ENCODE data around the gene CNOT6L.
"Not testable (repeated sequence)": the region's sequence is repeated elsewhere in the genome, so short reads cannot be mapped to it uniquely, and the experiment has no call there.

Gene CNOT6L

GRCh38 chr4:77777135-77777807, 41.9 kb downstream of the CNOT6L start:
- DNase-seq, result no peak

GRCh38 chr4:77776182-77777134, 42.7 kb downstream of the CNOT6L start:
- no peak for DNase-seq

GRCh38 chr4:77773101-77773500, 46.1 kb downstream of the CNOT6L start:
- DNase-seq, result no peak

DNA sequence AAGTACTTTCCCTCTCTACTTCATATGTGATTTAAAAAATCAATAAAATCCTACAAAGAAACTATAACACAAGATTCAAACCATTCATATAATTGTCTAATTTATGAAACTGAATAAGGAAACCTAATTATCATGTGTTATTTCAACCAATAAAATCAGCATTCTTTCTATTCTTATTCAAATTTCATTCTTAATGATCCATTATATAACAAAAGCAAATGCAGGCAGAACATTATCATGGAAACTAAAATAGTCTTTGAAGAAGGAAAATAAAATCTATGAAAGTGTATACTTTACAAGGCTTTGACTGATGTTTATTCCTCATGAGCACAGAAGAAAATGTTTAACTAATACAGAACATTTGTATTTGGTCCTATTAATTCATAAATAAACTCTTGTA, 47.6 kb downstream of the CNOT6L start:
- DNase-seq, result no peak

DNA sequence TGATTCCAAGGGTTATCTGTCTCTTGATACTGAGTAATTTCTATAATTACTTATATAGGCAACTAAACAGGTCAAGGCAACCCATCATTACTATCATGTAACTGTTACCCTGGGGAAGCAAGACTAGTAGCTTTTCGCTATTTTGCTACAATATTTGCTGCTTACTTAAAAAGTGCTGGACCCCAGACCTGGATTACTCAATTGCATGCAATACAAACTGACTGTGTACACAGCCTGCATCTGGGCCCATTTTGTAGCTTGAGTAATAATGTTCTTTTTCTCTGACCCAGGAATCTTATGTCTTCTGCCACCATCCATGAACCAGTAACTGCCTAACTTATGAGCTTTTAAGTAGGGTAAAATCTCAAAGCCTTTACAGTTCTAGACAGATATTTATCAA, 53.4 kb downstream of the CNOT6L start:
- no peak for DNase-seq

DNA sequence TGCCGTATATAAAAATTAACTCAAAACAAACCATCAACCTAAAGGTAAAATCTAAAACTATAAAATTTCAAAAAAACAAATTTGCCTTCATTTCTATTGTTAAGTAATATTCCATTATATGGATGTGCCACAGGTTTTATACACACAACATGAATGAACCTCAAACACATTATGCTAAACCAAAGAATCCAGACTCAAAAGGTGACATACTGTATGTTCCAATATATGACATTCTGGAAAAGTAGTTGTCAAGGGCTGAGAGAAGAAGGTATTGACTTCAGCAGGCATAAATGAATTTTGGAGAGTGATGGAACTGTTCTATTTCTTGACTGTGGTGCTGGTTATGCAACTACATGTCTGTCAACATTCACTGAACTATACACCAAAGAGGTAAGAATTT, 56.6 kb downstream of the CNOT6L start:
- DNase-seq, result no peak

GRCh38 chr4:77761595-77761994, 57.6 kb downstream of the CNOT6L start:
- no peak for DNase-seq

GRCh38 chr4:77758804-77759203, 60.4 kb downstream of the CNOT6L start:
- no peak for DNase-seq

GRCh38 chr4:77751764-77752163, 67.4 kb downstream of the CNOT6L start:
- DNase-seq, result no peak

- no peak for DNase-seq
Observed at GRCh38 chr4:77745792-77746191, 73.4 kb downstream of the CNOT6L start.

DNA sequence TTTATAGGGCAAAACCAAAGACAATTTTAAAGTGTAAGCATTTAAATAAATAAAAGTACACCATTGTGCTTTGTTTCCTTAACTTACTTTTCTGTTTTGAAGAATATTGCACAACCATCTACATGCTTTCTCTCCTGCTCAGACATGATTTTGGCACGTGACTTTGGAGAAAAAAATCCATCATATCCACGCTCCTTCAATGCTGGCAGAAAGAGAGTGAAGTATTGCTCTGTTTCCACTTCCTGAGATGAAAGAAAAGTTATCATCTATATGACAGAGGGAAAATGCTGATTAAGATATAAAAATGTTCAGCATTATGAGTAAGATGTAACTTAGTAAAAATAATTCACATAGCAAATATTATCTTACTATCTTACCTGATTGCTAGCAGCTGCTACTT, 77.1 kb downstream of the CNOT6L start:
- no peak for DNase-seq

GRCh38 chr4:77740480-77740879, 78.7 kb downstream of the CNOT6L start:
- DNase-seq, result no peak

- DNase-seq, result peak; percentile 63
Observed at GRCh38 chr4:77734928-77735327, 84.2 kb downstream of the CNOT6L start.

DNA sequence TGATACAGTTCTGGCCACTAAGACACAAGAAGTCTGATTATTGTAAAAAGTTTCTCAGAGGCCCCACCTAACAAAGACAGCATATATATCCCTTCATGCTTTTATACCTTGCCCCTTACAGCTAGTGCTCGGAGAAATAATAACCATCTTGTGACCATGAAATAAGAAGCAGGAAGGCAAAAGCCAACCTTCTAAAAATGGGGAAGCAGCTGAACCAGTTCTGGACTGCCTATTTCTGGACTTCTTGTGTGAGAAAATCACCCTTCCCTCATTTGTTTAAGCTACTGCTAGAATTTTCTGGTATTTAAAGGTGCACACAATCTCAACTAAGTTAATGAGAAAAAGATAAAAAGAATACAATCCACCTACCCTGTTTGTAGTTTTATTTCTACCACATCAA, 87.5 kb downstream of the CNOT6L start:
- no peak for DNase-seq

GRCh38 chr4:77728420-77728819, 90.7 kb downstream of the CNOT6L start:
- DNase-seq, result no peak

DNA sequence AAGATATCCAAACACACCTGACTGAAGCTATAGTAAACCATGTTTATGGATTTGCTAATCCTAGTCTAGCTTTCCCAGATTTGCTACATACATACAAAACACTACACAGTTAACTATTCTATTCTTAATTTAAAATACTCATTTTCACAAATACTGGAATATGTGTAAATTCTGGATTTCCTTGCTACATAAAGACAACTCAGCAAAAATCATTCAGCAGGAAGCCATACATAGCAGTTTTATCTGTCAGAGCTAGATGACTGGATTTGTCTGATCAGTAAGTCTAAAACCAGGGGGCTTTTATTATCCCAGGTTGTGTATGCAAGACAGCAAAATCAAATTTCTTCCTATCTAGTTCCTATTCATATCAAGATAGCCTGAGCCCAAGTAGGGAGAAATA, 98.1 kb downstream of the CNOT6L start:
- no peak for DNase-seq

GRCh38 chr4:77718500-77718899, 100.7 kb downstream of the CNOT6L start:
- DNase-seq, result not testable (repeated sequence)

DNA sequence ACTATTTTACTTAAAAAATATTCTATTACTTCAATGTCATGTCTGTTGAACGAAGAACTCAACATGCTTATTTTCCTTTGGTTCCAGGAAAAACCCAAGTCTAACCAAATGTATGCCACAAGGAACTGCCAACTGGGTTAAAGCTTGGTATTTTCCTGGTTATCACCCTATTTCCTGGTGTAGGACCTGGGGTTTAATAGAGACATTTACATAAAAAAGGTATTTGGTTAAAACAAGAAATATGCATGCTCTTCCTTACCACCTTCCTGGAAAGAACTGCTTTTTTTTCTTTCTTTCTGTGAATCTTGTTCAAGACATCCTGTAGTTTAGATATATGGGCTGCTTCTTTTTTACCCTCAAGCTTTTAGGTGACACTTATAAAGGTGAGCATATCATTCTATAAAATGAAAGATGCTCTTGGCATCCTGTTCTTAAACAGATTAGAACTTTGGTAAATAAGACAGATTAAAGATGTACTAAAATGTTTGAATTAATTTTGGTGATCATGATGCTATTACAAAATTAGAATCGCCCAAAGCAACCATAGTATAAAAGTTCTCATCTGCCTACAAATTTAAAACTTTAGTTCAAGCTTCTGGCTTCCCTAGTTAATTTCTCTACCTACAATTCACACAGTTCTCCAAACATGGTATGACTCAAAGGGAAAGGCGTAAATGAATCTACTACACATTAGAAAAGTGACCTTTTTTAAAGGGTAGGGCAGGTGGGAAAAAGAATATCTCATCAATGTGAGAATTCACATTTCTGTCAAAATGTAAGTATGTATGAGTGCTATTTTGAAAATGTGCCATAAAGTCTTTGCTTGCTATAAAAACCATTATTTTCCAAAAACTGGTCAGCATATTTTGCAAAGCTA, 103.5 kb downstream of the CNOT6L start:
- no peak for DNase-seq

- DNase-seq, result no peak
Observed at GRCh38 chr4:77714514-77714913, 104.7 kb downstream of the CNOT6L start.

- DNase-seq, result no peak
Observed at GRCh38 chr4:77713884-77714283, 105.3 kb downstream of the CNOT6L start.

- no peak for DNase-seq
Observed at GRCh38 chr4:77712675-77713074, 106.5 kb downstream of the CNOT6L start.

GRCh38 chr4:77711469-77711868, 107.7 kb downstream of the CNOT6L start:
- no peak for DNase-seq

DNA sequence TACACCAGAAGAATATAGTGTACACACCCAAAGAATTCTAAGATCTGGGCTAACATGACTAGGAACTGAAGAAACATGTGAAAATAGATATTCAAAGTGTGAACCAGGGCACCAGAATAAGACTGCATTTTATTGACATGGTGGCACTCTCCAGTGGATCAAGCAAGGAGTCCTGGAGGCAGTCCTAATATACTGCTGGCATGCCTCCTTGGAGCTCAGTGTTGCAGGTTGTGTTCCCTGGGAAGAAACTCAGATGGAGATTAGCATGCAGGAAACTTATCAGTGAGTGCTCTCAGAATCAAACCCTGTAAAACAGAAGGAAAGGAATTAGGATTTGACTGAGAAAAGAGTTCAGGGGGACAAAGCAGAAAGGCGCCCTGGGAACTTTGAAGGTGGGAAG, 108.5 kb downstream of the CNOT6L start:
- DNase-seq, result no peak

Data from CD4-positive, alpha-beta T cell treated with Interleukin-4 for 4 hours (primary cell).